Ishikawa (cell line): Measurements from ENCODE around the gene TSPAN12.

Experiments
- EP300 ChIP-seq: IDR thresholded peaks from 2 replicates; pipeline ENCODE4 v1.6.1; 2012; ENCODE audit warnings: borderline replicate concordance
- TEAD4 ChIP-seq: IDR thresholded peaks from 2 replicates; pipeline ENCODE4 v1.6.1; 2012

DNA sequence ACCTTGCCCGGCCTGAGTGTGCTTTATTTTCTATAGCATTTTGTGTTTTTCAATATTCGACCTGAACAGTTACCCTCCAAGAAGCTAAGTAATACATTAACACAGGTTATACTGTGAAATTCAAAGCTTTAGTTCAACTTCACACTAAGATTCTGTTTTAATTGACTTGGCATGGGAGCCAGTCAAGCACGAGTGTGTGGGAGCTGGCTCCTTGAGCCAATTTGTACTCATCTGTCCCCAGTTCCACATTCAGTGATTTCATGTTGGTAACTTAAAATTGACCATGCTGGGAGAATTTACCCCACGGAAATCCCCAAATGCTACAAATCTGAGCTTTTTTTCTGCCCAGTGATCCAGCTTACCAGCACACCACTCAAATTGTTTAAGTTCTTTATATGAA lies 20.3 kb downstream of the TSPAN12 start:
- TF ChIP-seq TEAD4 (no peak), EP300 (no peak)
